Measurements from ENCODE around the gene FTSJ3. TPM values are rescaled to one million over a fixed set of nuclear protein-coding genes. Genes with fewer than 3 reads are reported as not detected.
A peak's percentile ranks its signal among the peaks of the same experiment; 100 is the strongest.
"Not testable (repeated sequence)": the region's sequence is repeated elsewhere in the genome, so short reads cannot be mapped to it uniquely, and the experiment has no call there.

FTSJ3 gene
- total RNA-seq, 1 experiment from 2014 or later = 82.4 TPM

GRCh38 chr17:63871646-63872365, 44.3 kb upstream of the FTSJ3 start:
- H2AFZ ChIP-seq (ENCODE audit: low read length); DNase-seq; ATAC-seq; H3K27me3 ChIP-seq (ENCODE audit: low read length); H3K36me3 ChIP-seq (ENCODE audit: low read depth, low read length); H3K4me2 ChIP-seq (ENCODE audit: low read length); H3K9me2 ChIP-seq (replicated peaks; ENCODE audit: low read length); H3K9me3 ChIP-seq (ENCODE audit: low read length); H3K9ac ChIP-seq (ENCODE audit: low read length); CTCF ChIA-PET; H4K20me1 ChIP-seq (ENCODE audit: low read length); POLR2A ChIA-PET (ENCODE audit: unreplicated experiment); BruUV-seq (replicated peaks); H3K4me3 ChIP-seq (ENCODE audit: low read length); H3K79me2 ChIP-seq (ENCODE audit: low read length); intact Hi-C loops (cut with micrococcal nuclease); H3K27ac ChIP-seq (ENCODE audit: low read length); H3K4me1 ChIP-seq (ENCODE audit: insufficient read depth, low read length); H3F3A ChIP-seq (ENCODE audit: low read length, unreplicated experiment): not testable (repeated sequence)

GRCh38 chr17:63870292-63870665, 42.8 kb upstream of the FTSJ3 start:
- H3F3A ChIP-seq (ENCODE audit: low read length, unreplicated experiment); H3K79me2 ChIP-seq (ENCODE audit: low read length); H2AFZ ChIP-seq (ENCODE audit: low read length); POLR2A ChIA-PET (ENCODE audit: unreplicated experiment); intact Hi-C loops (cut with micrococcal nuclease); H3K4me3 ChIP-seq (ENCODE audit: low read length); H3K27me3 ChIP-seq (ENCODE audit: low read length); H3K9ac ChIP-seq (ENCODE audit: low read length); ATAC-seq; H3K4me1 ChIP-seq (ENCODE audit: insufficient read depth, low read length); H3K27ac ChIP-seq (ENCODE audit: low read length); BruUV-seq (replicated peaks); H3K9me2 ChIP-seq (replicated peaks; ENCODE audit: low read length); H3K4me2 ChIP-seq (ENCODE audit: low read length); H4K20me1 ChIP-seq (ENCODE audit: low read length); DNase-seq; H3K36me3 ChIP-seq (ENCODE audit: low read depth, low read length); H3K9me3 ChIP-seq (ENCODE audit: low read length): not testable (repeated sequence)
- CTCF ChIA-PET = interaction anchor here (1.1 kb wide), 1 partner anchor 44 kb away, joined by 3 read pairs; no protein-coding TSS in a partner anchor

GRCh38 chr17:63869491-63870291, 42.2 kb upstream of the FTSJ3 start:
- ATAC-seq (peak; percentile 18; the same call in 1 of the 2 replicates), DNase-seq (peak; percentile 45)
- H3K27me3 ChIP-seq (ENCODE audit: low read length); H3K36me3 ChIP-seq (ENCODE audit: low read depth, low read length); H3K9me3 ChIP-seq (ENCODE audit: low read length); POLR2A ChIA-PET (ENCODE audit: unreplicated experiment); BruUV-seq (replicated peaks); H2AFZ ChIP-seq (ENCODE audit: low read length); H3K4me2 ChIP-seq (ENCODE audit: low read length); H3K27ac ChIP-seq (ENCODE audit: low read length); H3K4me3 ChIP-seq (ENCODE audit: low read length); H3K4me1 ChIP-seq (ENCODE audit: insufficient read depth, low read length); intact Hi-C loops (cut with micrococcal nuclease); H3K9ac ChIP-seq (ENCODE audit: low read length); H3F3A ChIP-seq (ENCODE audit: low read length, unreplicated experiment); H4K20me1 ChIP-seq (ENCODE audit: low read length); H3K9me2 ChIP-seq (replicated peaks; ENCODE audit: low read length); H3K79me2 ChIP-seq (ENCODE audit: low read length): not testable (repeated sequence)
- CTCF ChIA-PET = interaction anchor here (1.1 kb wide), 1 partner anchor 43 kb away, joined by 3 read pairs; no protein-coding TSS in a partner anchor

- H3K4me3 ChIP-seq (ENCODE audit: low read length); H3K9me3 ChIP-seq (ENCODE audit: low read length); DNase-seq; BruUV-seq (replicated peaks); H3K4me2 ChIP-seq (ENCODE audit: low read length); H3K79me2 ChIP-seq (ENCODE audit: low read length); H3K36me3 ChIP-seq (ENCODE audit: low read depth, low read length); H3F3A ChIP-seq (ENCODE audit: low read length, unreplicated experiment); H3K9ac ChIP-seq (ENCODE audit: low read length); H3K4me1 ChIP-seq (ENCODE audit: insufficient read depth, low read length); H4K20me1 ChIP-seq (ENCODE audit: low read length); H3K27me3 ChIP-seq (ENCODE audit: low read length); intact Hi-C loops (cut with micrococcal nuclease); POLR2A ChIA-PET (ENCODE audit: unreplicated experiment); H2AFZ ChIP-seq (ENCODE audit: low read length); H3K9me2 ChIP-seq (replicated peaks; ENCODE audit: low read length); H3K27ac ChIP-seq (ENCODE audit: low read length): not testable (repeated sequence)
- ATAC-seq = peak; percentile 73
- CTCF ChIA-PET = interaction anchor here (0.6 to 1.3 kb wide), 6 partner anchors 14 to 811 kb away, joined by 3 to 9 read pairs (median 4); no protein-coding TSS in a partner anchor
Observed at GRCh38 chr17:63866625-63867024, 39.2 kb upstream of the FTSJ3 start.

All from PC-3 (cell line).